Tibial nerve (tissue), 4 donors: ENCODE measurements around the gene GPR4.

Source experiments
- CTCF ChIP-seq, 5 experiments: fragments of 200-600 bp in 3 of 5; fragments of 450-650 bp in 2 of 5; sonication (generic) in 3 of 5; IDR thresholded peaks; one replicate each; pipeline ENCODE4 v1.5.1; 2016 to 2019; ENCODE audit warnings: antibody characterized with exemption in 5 of 5, mild to moderate bottlenecking in 3 of 5, moderate library complexity in 2 of 5
- EP300 ChIP-seq, 2 donors: sonication (generic); formaldehyde crosslinking; IDR thresholded peaks; one replicate each; pipeline ENCODE4 v1.6.1; 2017; ENCODE audit warnings: antibody characterized with exemption in 2 of 2, mild to moderate bottlenecking in 1 of 2
- POLR2A ChIP-seq, 2 donors: fragments of 450-650 bp; IDR thresholded peaks; one replicate each; pipeline ENCODE4 v1.6.1; 2017; ENCODE audit warnings: antibody characterized with exemption in 2 of 2, mild to moderate bottlenecking in 2 of 2, moderate library complexity in 2 of 2

GRCh38 chr19:45650722-45651121, 48.7 kb upstream of the GPR4 start:
- TF ChIP-seq CTCF (IDR thresholded peaks at IDR 0.05), result no peak
- no peak for TF ChIP-seq POLR2A (IDR thresholded peaks at IDR 0.05)
- TF ChIP-seq EP300 (IDR thresholded peaks at IDR 0.05), result no peak
